HG02642 (cell line): ENCODE results near the gene RPH3AL.

Source experiments
- ATAC-seq: cut with Tn5 transposase; IDR thresholded peaks from one replicate; pipeline ENCODE4 v1.9.1; 2021; ENCODE audit warnings: mild to moderate bottlenecking; ENCODE audit not compliant: unreplicated experiment, poor library complexity

Gene RPH3AL

GRCh38 chr17:305090-305976, 47.3 kb downstream of the RPH3AL start:
- no peak for ATAC-seq

GRCh38 chr17:304461-304860, 48.1 kb downstream of the RPH3AL start:
- ATAC-seq, result no peak

DNA sequence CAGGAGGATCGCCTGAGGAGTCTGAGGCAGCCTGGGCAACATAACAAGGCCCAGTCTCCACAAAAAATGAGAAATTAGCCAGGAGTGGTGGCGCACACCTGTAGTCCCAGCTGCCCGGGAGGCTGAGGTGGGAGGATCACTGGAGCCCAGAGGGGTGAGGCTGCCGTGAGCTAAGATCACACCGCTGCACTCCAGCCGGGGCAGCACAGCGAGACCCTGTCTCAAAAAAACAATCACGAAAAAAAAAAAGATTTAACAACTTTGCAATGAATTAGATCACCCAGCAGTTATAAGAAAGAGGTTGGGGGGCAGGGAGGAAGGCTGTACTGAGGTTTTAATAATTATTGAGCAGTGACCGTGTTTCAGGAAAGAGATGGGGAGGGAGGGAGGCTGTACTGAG, 49.4 kb downstream of the RPH3AL start:
- ATAC-seq, result no peak

GRCh38 chr17:302300-302698, 50.3 kb downstream of the RPH3AL start:
- ATAC-seq, result no peak

DNA sequence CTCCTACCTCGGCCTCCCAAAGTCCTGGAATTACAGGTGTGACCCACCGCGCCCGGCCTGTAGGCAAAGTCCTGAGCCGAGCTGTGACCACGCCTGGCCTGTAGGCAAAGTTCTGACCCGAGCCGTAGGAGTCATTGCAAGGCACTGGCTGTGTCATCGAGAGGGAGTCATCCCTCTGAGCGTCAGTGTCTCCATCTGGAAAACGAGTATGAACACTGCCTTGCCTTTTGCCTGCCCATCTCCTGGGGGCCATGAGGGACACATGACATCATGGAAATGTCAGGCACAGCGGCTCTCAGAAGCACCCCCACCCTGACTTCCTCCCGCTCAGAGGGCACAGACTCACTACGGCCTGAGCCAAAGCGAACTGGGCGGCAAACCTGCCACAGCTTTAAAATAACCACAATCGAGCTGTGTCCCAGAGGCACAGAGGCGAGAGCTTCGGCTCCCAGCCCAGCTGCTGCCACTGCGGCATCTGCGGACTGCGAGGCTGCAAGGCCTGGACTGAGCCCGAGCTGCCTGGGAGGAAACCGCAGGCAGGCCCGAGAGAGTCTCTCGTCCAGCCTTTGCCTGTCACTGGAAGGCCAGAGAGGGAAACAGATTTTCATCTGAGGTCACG, 50.8 kb downstream of the RPH3AL start:
- no peak for ATAC-seq

DNA sequence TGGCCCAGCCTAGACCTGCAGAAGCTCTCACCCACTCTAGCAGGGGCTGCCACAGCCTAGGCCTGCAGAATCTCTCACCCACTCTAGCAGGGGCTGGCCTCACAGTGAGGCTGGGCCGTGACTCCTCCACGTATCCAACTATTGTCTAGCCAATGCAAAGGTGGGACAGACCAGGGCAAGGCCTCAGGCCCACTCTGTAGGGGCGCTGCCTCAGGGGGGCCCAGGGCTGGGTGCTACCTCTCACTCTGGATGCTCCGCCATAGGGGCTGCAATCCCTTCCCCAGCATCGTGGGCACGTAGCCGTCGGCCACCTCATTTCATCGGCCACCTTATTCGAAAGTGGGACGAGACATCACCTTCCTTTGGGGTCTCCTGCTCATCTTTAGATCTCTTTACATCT, 51.7 kb downstream of the RPH3AL start:
- ATAC-seq, result no peak

DNA sequence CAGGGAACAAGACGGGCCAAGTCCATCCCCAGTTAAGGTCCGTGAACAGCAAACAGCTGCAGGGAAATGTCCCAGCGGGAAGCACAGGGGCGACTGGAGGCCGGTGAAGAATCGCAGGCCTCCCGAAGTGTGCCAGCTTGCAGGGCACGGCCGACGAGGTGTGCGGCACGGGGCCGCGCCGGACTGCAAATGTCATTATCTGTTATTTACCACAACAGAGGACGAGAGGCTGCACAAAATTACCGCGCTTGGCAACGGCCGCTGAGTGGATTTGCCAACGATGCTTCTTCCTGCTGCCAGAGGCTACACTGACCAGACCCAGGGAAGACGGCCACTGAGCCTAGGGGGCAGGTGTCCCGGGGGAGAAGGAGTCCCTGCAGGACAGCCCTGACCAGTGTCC, 53.1 kb downstream of the RPH3AL start:
- ATAC-seq, result no peak

- ATAC-seq, result no peak
Measured at GRCh38 chr17:298791-299450, 53.7 kb downstream of the RPH3AL start.

DNA sequence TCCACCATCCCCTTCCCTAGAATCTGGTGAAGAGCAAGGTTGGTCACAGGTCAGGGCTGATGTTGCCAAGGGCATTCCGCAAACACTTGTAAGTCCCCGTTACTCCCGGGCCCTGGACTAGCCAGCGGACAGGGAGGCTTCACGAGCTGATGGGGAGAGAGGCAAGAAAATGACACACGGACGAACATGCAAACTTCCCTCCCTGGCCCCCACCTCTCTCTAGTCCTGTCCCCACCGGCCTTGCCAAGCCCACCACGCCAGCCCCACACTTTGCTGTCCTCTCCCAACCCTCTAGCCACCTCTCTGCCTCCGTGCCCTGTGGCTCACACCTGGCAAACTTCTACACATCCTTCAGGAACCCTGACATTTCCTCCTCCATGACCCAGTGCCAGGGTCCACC, 54.8 kb downstream of the RPH3AL start:
- no peak for ATAC-seq

DNA sequence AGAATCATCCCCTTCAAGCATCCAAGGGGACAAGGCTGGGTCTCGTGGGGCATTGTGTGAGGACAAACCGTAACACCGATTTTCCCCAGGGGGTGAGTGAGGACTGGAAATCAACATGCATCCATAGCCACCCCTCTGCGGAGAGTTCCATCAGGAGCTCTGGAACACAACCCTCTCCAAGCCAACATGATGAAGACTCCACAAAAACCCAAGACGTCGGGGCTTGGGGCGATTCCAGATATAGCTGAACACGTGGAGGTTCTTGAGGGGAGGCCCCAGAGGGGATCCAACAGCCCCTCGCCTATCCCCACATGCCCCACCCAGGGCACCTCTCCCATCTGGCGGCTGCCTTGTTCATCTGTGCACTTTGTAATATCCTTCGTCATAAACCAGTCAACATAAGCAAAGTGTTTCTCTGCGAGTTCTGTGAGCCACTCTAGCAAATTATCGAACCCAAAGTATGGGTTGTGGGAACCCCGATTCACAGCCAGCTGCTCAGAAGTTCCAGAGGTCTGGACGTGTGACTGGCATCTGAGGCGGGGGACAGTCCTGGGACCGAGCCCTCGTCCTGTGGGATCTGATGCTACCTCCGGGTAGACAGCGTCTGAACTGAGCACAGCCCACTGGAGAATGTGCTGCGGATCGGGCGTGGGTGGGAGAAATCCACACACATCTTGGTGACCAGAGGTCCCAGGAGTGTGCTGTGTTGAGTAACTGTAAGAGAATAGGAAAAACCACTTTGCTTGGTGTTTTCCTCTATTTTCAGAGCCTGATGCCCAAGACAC, 55.5 kb downstream of the RPH3AL start:
- ATAC-seq, result no peak

DNA sequence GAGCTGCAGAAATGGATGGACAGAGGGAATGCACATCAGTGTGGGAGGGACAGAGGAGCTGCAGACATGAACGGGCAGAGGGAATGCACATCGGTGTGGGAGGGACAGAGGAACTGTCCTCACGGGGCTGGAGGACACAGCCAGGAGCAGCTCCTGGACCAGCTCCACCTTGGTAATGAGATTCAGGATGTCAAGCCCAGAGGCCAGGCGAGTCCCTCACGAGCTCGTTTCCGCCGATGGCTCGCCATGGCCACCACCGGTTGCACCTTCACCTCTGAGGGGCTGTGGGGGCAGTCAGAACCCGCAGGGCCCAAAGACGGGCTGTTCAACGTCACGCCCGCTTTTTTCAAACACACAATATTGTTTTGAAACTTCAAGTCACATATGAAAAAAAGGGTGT, 56.2 kb downstream of the RPH3AL start:
- ATAC-seq, result no peak

DNA sequence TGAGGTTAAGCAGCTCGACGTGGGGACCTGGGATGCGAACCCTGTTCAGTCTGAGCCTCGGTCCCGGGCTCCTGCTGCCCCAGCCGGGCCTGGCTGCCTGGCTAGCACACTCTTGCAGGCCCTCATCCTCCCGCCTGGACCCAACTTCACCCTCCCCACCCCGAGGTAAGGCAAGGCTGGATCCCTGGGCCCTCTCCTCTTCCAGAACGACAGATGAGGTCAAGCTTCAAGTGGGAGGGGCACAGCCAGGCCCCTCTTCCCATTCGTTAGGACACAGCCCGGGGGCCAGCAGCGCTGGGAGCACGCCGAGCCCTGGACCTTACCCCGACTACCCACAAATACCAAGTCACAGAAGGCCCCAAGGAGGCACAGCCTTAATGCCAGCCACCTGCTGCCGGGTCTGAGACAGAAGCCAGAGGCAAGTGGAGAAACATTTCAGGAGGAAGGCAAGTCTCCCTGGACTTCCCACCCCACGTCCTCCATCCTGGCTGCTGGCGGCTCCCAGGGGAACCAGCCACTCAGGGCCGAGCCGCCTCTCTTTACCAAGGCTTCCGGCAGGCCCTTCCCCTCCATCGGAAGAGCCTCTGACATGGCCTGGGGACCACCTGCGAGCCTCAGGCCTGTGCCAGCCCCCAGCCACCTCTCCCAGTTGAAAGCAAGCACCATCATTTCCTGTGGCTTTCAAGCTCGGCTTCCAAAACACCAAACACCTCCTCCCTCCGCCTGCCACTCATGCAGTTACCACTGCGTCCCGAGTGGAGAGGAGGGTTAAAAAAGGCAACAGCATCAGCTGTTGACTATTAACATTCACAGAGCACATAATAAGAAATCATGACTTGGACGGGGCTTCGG, 59.9 kb downstream of the RPH3AL start:
- no peak for ATAC-seq

- no peak for ATAC-seq
Measured at GRCh38 chr17:292016-292415, 60.6 kb downstream of the RPH3AL start.

GRCh38 chr17:291587-291986, 61.0 kb downstream of the RPH3AL start:
- no peak for ATAC-seq

DNA sequence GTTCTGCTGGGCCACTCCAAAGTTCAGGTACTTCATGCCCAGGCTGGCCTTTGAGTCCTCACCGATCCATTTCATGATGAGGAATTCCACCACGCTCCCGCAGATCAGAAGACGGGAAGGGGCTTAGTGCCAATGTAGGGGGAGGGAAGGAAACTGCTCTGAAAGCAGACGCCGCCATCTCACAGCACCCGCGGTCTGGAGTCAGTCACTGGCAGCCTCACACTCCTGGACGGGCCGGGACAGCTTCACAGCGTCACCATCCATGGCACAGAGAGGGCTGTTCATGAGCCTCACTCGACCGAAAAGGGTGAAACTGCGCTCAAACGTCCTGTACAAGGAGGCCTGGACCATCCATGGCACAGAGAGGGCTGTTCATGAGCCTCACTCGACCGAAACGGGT, 62.0 kb downstream of the RPH3AL start:
- no peak for ATAC-seq

GRCh38 chr17:290121-290521, 62.5 kb downstream of the RPH3AL start:
- no peak for ATAC-seq

GRCh38 chr17:289409-289808, 63.2 kb downstream of the RPH3AL start:
- ATAC-seq, result no peak

- no peak for ATAC-seq
Measured at GRCh38 chr17:288802-289356, 63.7 kb downstream of the RPH3AL start.

DNA sequence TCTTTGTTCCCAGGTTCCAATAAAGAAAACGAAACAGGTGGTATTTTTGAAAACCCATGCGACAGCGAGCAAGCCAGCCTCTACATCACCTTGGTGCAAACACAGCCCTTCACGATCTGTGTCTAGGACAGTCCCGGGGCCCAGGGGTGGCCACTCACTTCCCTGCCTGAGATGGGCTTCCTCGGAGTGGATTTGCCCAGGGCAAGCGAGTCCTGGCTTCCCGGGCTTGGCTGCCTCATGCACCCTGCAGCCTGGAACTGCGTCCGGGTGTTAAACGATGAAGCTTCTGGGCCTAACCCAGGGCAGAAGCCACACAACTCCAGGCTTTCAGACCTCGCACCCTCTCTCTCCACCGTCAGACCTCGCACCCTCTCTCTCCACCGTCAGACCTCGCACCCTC, 66.0 kb downstream of the RPH3AL start:
- no peak for ATAC-seq
